GM12878 (cell line): Measurements from ENCODE around the gene TTC32. TPM values are rescaled to one million over a fixed set of nuclear protein-coding genes. Genes with fewer than 3 reads are reported as not detected.

Experiments
- ATAC-seq: fragments of 200-7000 bp; cut with Tn5 transposase; 3 replicates; pipeline ENCODE4 v1.9.1; 2020; ENCODE audit warnings: mild to moderate bottlenecking, moderate library complexity
- BruUV-seq: library from RNA; stranded (reverse); fragments of 400-500 nt; replicated peaks from 2 replicates; lab custom pipeline; 2021; lab: Mats Ljungman, UMichigan
- CTCF ChIA-PET: fragments of 300-600 bp; sonication (Branson Sonifier 250); formaldehyde crosslinking; extraction: SDS; loops from one replicate; lab custom pipeline; 2021; ENCODE audit warnings: inconsistent platforms; lab: Yijun Ruan, JAX
- POLR2A ChIA-PET: fragments of 350-600 bp; formaldehyde crosslinking; extraction: SDS; loops from one replicate; lab custom pipeline; 2021; ENCODE audit warnings: inconsistent platforms; lab: Charles Lee
- RAD21 ChIA-PET: fragments of 300-600 bp; sonication (Branson Sonifier 250); formaldehyde crosslinking; loops from one replicate; lab custom pipeline; 2023; ENCODE audit warnings: antibody characterized with exemption; ENCODE audit not compliant: unreplicated experiment; lab: Charles Lee
- SMC1A ChIA-PET: fragments of 300-600 bp; sonication (Branson Sonifier 250); formaldehyde crosslinking; loops from one replicate; lab custom pipeline; 2023; ENCODE audit not compliant: unreplicated experiment, uncharacterized antibody; lab: Charles Lee
- DNase-seq: peaks from one replicate; pipeline ENCODE4 v3.0.0-alpha.2; 2011; ENCODE audit warnings: low read depth, low spot score
- FAIRE-seq: peaks from 3 replicates; lab custom pipeline; 2011; peaks lifted over from hg19 to GRCh38; lab: Jason Lieb, UNC
- H2AFZ ChIP-seq: 2 replicates; pipeline ENCODE4 v1.6.0; 2011; ENCODE audit warnings: low read depth, low read length, control low read depth; ENCODE audit not compliant: control insufficient read depth
- H3K27ac ChIP-seq: 2 replicates; pipeline ENCODE4 v1.5.1; 2011; ENCODE audit warnings: control low read depth; ENCODE audit not compliant: control insufficient read depth, insufficient read depth
- H3K27me3 ChIP-seq, 2 experiments: replicated peaks in 1 of 2; 2 replicates each; pipeline versions ENCODE4 v1.6.0 to v1.6.1; 2011; ENCODE audit warnings: low read length in 1 of 2; ENCODE audit not compliant: control insufficient read depth in 2 of 2, insufficient read depth in 2 of 2
- H3K36me3 ChIP-seq, 2 experiments: 2 replicates each; pipeline ENCODE4 v1.5.1; 2011; ENCODE audit warnings: low read length in 1 of 2; ENCODE audit not compliant: control insufficient read depth in 2 of 2, insufficient read depth in 2 of 2
- H3K4me1 ChIP-seq: 2 replicates; pipeline ENCODE4 v1.6.1; 2011; ENCODE audit warnings: mild to moderate bottlenecking, low read length, moderate library complexity, mixed read lengths; ENCODE audit not compliant: control insufficient read depth, insufficient read depth
- H3K4me2 ChIP-seq: 2 replicates; pipeline ENCODE4 v1.6.0; 2011; ENCODE audit warnings: control low read depth; ENCODE audit not compliant: control insufficient read depth, insufficient read depth
- H3K4me3 ChIP-seq: fragments of 200-600 bp; sonication (generic); 2 replicates; pipeline ENCODE4 v1.5.1; 2016
- H3K79me2 ChIP-seq: 2 replicates; pipeline ENCODE4 v1.6.0; 2011; ENCODE audit warnings: low read length; ENCODE audit not compliant: control insufficient read depth, insufficient read depth
- H3K9ac ChIP-seq: 2 replicates; pipeline ENCODE4 v1.8.0; 2011; ENCODE audit warnings: low read length, control low read depth, mixed read lengths; ENCODE audit not compliant: control insufficient read depth, insufficient read depth
- H3K9me3 ChIP-seq: replicated peaks from 3 replicates; pipeline ENCODE4 v1.5.1; 2011; ENCODE audit warnings: mild to moderate bottlenecking, low read length; ENCODE audit not compliant: control insufficient read depth, insufficient read depth
- H4K20me1 ChIP-seq: 2 replicates; pipeline ENCODE4 v1.6.0; 2011; ENCODE audit not compliant: control insufficient read depth, insufficient read depth
- EED ChIP-seq: sonication (generic); IDR thresholded peaks from 2 replicates; pipeline ENCODE4 v1.6.1; 2016; ENCODE audit warnings: antibody characterized with exemption, low read depth
- HDAC2 ChIP-seq: fragments of 200-600 bp; sonication (generic); IDR thresholded peaks from 2 replicates; pipeline ENCODE4 v1.6.1; 2017
- NFIC ChIP-seq: IDR thresholded peaks from 2 replicates; pipeline ENCODE4 v1.6.1; 2012; ENCODE audit warnings: low read depth, mild to moderate bottlenecking, inconsistent platforms, low read length, moderate library complexity
- NFYB ChIP-seq: IDR thresholded peaks from 2 replicates; pipeline ENCODE4 v1.6.1; 2011; ENCODE audit warnings: low read depth, mild to moderate bottlenecking, low read length, improper control_type of control experiment, moderate library complexity; ENCODE audit not compliant: insufficient read depth
- NR2F1 ChIP-seq: fragments of 450-650 bp; conservative IDR thresholded peaks from 2 replicates; pipeline ENCODE4 v1.6.1; 2017; ENCODE audit warnings: mild to moderate bottlenecking
- POLR2A ChIP-seq: IDR thresholded peaks from 2 replicates; pipeline ENCODE4 v1.6.1; 2011; ENCODE audit warnings: low read depth, mild to moderate bottlenecking, low read length
- POLR2AphosphoS2 ChIP-seq: IDR thresholded peaks from 2 replicates; pipeline ENCODE4 v1.6.1; 2011; ENCODE audit warnings: low read depth, mild to moderate bottlenecking, low read length, improper control_type of control experiment, moderate library complexity
- SIX5 ChIP-seq: IDR thresholded peaks from 2 replicates; pipeline ENCODE4 v1.6.1; 2011; ENCODE audit warnings: mild to moderate bottlenecking, low read depth, low read length, moderate library complexity; ENCODE audit not compliant: severe bottlenecking
- SPI1 ChIP-seq: IDR thresholded peaks from 2 replicates; pipeline ENCODE4 v1.6.1; 2011; ENCODE audit warnings: low read depth, mild to moderate bottlenecking, low read length, moderate library complexity, borderline replicate concordance; ENCODE audit not compliant: insufficient read depth
- WGBS: methylation state at CpG from one replicate; pipeline ENCODE4 v1.1.6; 2016; ENCODE audit warnings: low lambda C conversion rate; ENCODE audit not compliant: insufficient replicate concordance, insufficient coverage; ENCODE audit errors: missing lambda C conversion rate; 5-methylcytosine and 5-hydroxymethylcytosine counted together
- in situ Hi-C: fragments of 300-500 bp; cut with MboI; formaldehyde crosslinking; loops from 9 replicates; pipeline ENCODE4 v1.14.3; 2018; ENCODE audit warnings: mixed read lengths
- intact Hi-C: fragments of 100-400 bp; cut with micrococcal nuclease; formaldehyde crosslinking; loops from one replicate; pipeline ENCODE4 v1.14.2; 2022; ENCODE audit not compliant: unreplicated experiment
- polyA plus RNA-seq, 11 experiments: library from polyadenylated mRNA; depleted of rRNA in 4 of 11; unstranded in 6 of 11; stranded (reverse) in 5 of 11; fragments of >200 nt; fragmentation: Nextera tagmentation in 4 of 11; fragmentation: Illumina TruSeq in 1 of 11; extraction: Ambion mirVana in 4 of 11; extraction: Trizol in 1 of 11; gene quantifications; 1 replicate in 1 of 11; 2 replicates in 10 of 11; pipeline versions ENCODE4 v1.2.1 to v1.2.3, GENCODE V29; 2011 to 2016; ENCODE audit warnings: inconsistent platforms in 2 of 11, missing spikeins in 2 of 11, low read depth in 1 of 11
- total RNA-seq, 4 experiments: library from RNA; depleted of rRNA in 3 of 4; stranded (reverse); fragments of >200 nt in 3 of 4; fragmentation: Illumina TruSeq in 1 of 4; extraction: Trizol in 1 of 4; gene quantifications; 2 replicates each; pipeline versions ENCODE4 v1.2.1 to v1.2.3, GENCODE V29; 2013 to 2021
- TF ChIP-seq, protein P1 (sequence below): IDR thresholded peaks from 2 replicates; pipeline ENCODE4 v1.6.1; 2011; ENCODE audit warnings: low read depth, low read length, improper control_type of control experiment, borderline replicate concordance
- TF ChIP-seq, protein P2 (sequence below): IDR thresholded peaks from 2 replicates; pipeline ENCODE4 v1.6.1; 2012; ENCODE audit warnings: low read length, inconsistent platforms
- TF ChIP-seq, protein P3 (sequence below): fragments of 450-650 bp; IDR thresholded peaks from 2 replicates; pipeline ENCODE4 v1.6.1; 2017; ENCODE audit warnings: mild to moderate bottlenecking, moderate library complexity

The TTC32 gene
- total and polyA plus RNA-seq, 10 of the 15 experiments (the other 5 are each of a cell fraction or from before 2014, with no cell fraction given), result 11.1 to 30.0 (median 19.7) TPM

DNA sequence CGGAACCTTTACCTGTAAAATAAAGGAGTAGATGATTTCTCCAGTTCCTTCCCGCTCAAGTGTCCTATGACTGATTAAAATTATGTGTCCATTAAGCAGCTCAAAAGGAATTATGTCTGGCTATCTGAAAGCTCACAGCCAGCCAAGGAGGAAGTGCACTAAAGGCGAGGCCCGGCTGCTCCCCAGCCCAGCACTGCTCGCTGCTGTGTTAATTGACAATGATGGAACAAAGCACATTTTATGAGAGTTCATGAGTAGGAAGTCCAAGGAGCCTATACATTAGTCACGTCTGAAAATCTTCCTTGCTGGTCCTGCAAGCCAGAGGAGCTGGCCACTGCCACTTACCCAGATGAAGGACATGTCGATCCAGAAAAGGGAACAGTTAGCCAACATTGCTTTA lies 14.3 kb downstream of the TTC32 start:
- BruUV-seq, result no TSS peak
- in situ Hi-C loops, result no loop called here
- WGBS, result 89% methylated on average over 7 of the region's 7 CpGs

More for the DNA sequence above, 14.3 kb downstream of the TTC32 start:
- Histone ChIP-seq H3K4me3 (no peak overlapping the region), H3K4me1 (peaks cover 20% of the 10 kb centered on the region), H3K27ac (no peak overlapping the region), H2AFZ (no peak overlapping the region), H3K79me2 (no peaks in the 10 kb centered on the region; the same call in 1 of the 2 replicates), H3K36me3 (no peaks in the 10 kb centered on the region), H3K4me2 (no peak overlapping the region), H3K27me3 (no peaks in the 10 kb centered on the region), H3K9me3 (no peaks in the 10 kb centered on the region; the same call in 2 of the 3 replicates), H3K9ac (no peak overlapping the region), H4K20me1 (no peaks in the 10 kb centered on the region)
- ChIA-PET RAD21 (no interaction called here), POLR2A (no interaction called here), SMC1A (interaction anchor here (1.1 to 1.7 kb wide), 2 partner anchors 9 to 11 kb away, joined by 3 to 4 read pairs; no protein-coding TSS in a partner anchor), CTCF (no interaction called here)
- no peak for FAIRE-seq
- DNase-seq, result no peak
- intact Hi-C loops, result no loop called here
- TF ChIP-seq POLR2AphosphoS2 (no peak), SPI1 (no peak), HDAC2 (no peak), NFIC (no peak), NR2F1 (no peak), SIX5 (no peak), NFYB (no peak), POLR2A (no peak), EED (no peak)
- TF ChIP-seq, protein P1, sequence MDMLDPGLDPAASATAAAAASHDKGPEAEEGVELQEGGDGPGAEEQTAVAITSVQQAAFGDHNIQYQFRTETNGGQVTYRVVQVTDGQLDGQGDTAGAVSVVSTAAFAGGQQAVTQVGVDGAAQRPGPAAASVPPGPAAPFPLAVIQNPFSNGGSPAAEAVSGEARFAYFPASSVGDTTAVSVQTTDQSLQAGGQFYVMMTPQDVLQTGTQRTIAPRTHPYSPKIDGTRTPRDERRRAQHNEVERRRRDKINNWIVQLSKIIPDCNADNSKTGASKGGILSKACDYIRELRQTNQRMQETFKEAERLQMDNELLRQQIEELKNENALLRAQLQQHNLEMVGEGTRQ, result no peak
- TF ChIP-seq, protein P2, sequence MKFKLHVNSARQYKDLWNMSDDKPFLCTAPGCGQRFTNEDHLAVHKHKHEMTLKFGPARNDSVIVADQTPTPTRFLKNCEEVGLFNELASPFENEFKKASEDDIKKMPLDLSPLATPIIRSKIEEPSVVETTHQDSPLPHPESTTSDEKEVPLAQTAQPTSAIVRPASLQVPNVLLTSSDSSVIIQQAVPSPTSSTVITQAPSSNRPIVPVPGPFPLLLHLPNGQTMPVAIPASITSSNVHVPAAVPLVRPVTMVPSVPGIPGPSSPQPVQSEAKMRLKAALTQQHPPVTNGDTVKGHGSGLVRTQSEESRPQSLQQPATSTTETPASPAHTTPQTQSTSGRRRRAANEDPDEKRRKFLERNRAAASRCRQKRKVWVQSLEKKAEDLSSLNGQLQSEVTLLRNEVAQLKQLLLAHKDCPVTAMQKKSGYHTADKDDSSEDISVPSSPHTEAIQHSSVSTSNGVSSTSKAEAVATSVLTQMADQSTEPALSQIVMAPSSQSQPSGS, result no peak
- TF ChIP-seq, protein P3, sequence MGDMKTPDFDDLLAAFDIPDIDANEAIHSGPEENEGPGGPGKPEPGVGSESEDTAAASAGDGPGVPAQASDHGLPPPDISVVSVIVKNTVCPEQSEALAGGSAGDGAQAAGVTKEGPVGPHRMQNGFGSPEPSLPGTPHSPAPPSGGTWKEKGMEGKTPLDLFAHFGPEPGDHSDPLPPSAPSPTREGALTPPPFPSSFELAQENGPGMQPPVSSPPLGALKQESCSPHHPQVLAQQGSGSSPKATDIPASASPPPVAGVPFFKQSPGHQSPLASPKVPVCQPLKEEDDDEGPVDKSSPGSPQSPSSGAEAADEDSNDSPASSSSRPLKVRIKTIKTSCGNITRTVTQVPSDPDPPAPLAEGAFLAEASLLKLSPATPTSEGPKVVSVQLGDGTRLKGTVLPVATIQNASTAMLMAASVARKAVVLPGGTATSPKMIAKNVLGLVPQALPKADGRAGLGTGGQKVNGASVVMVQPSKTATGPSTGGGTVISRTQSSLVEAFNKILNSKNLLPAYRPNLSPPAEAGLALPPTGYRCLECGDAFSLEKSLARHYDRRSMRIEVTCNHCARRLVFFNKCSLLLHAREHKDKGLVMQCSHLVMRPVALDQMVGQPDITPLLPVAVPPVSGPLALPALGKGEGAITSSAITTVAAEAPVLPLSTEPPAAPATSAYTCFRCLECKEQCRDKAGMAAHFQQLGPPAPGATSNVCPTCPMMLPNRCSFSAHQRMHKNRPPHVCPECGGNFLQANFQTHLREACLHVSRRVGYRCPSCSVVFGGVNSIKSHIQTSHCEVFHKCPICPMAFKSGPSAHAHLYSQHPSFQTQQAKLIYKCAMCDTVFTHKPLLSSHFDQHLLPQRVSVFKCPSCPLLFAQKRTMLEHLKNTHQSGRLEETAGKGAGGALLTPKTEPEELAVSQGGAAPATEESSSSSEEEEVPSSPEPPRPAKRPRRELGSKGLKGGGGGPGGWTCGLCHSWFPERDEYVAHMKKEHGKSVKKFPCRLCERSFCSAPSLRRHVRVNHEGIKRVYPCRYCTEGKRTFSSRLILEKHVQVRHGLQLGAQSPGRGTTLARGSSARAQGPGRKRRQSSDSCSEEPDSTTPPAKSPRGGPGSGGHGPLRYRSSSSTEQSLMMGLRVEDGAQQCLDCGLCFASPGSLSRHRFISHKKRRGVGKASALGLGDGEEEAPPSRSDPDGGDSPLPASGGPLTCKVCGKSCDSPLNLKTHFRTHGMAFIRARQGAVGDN, result no peak
- ATAC-seq, result no peak
